Measurements from ENCODE around the gene GPC6.

Gene GPC6

GRCh38 chr13:93982179-93982918, 755.7 kb downstream of the GPC6 start:
- Histone ChIP-seq H3K36me3 (ENCODE audit: control insufficient read depth, insufficient read depth, low read length) (no peaks in the 10 kb centered on the region), H3K4me3 (ENCODE audit: extremely low read depth, insufficient read depth, low read length, poor library complexity, severe bottlenecking) (no peak overlapping the region), H3K27ac (ENCODE audit: low read depth, low read length, severe bottlenecking) (no peak overlapping the region), H3K9me3 (ENCODE audit: control insufficient read depth, low read length) (peaks cover 7% of the 10 kb centered on the region), H3K4me1 (ENCODE audit: control insufficient read depth, insufficient read depth, low read length, poor library complexity, severe bottlenecking) (no peaks in the 10 kb centered on the region)
- WGBS, 2 experiments (ENCODE audit: insufficient coverage in 2 of 2), result 80% methylated on average over 1 of the region's 5 CpGs; no CpG with 5 or more reads in 1 of the 2 experiments

- no peaks in the 10 kb centered on the region for H3K4me1 ChIP-seq (ENCODE audit: control insufficient read depth, insufficient read depth, low read length, poor library complexity, severe bottlenecking)
- H3K27ac ChIP-seq (ENCODE audit: low read depth, low read length, severe bottlenecking), result no peak overlapping the region
- no CpG with 5 or more reads among the region's 1 CpG for WGBS, 2 experiments (ENCODE audit: insufficient coverage in 2 of 2)
- H3K36me3 ChIP-seq (ENCODE audit: control insufficient read depth, insufficient read depth, low read length), result no peaks in the 10 kb centered on the region
- no peak overlapping the region for H3K4me3 ChIP-seq (ENCODE audit: extremely low read depth, insufficient read depth, low read length, poor library complexity, severe bottlenecking)
- H3K9me3 ChIP-seq (ENCODE audit: control insufficient read depth, low read length), result no peaks in the 10 kb centered on the region
These were observed 757.4 kb downstream of the GPC6 start for GRCh38 chr13:93984052-93984451.

GRCh38 chr13:93984876-93985275, 758.3 kb downstream of the GPC6 start:
- Histone ChIP-seq H3K36me3 (ENCODE audit: control insufficient read depth, insufficient read depth, low read length) (no peaks in the 10 kb centered on the region), H3K27ac (ENCODE audit: low read depth, low read length, severe bottlenecking) (no peak overlapping the region), H3K4me3 (ENCODE audit: extremely low read depth, insufficient read depth, low read length, poor library complexity, severe bottlenecking) (no peak overlapping the region), H3K4me1 (ENCODE audit: control insufficient read depth, insufficient read depth, low read length, poor library complexity, severe bottlenecking) (no peaks in the 10 kb centered on the region), H3K9me3 (ENCODE audit: control insufficient read depth, low read length) (no peaks in the 10 kb centered on the region)
- WGBS, 2 experiments (ENCODE audit: insufficient coverage in 2 of 2), result 81 to 85% methylated on average over 5 of the region's 5 CpGs

GRCh38 chr13:93987458-93987857, 760.9 kb downstream of the GPC6 start:
- no peaks in the 10 kb centered on the region for H3K36me3 ChIP-seq (ENCODE audit: control insufficient read depth, insufficient read depth, low read length)
- no peak overlapping the region for H3K27ac ChIP-seq (ENCODE audit: low read depth, low read length, severe bottlenecking)
- H3K4me3 ChIP-seq (ENCODE audit: extremely low read depth, insufficient read depth, low read length, poor library complexity, severe bottlenecking), result no peak overlapping the region
- H3K4me1 ChIP-seq (ENCODE audit: control insufficient read depth, insufficient read depth, low read length, poor library complexity, severe bottlenecking), result no peaks in the 10 kb centered on the region
- no peaks in the 10 kb centered on the region for H3K9me3 ChIP-seq (ENCODE audit: control insufficient read depth, low read length)

- Histone ChIP-seq H3K36me3 (ENCODE audit: control insufficient read depth, insufficient read depth, low read length) (no peaks in the 10 kb centered on the region), H3K9me3 (ENCODE audit: control insufficient read depth, low read length) (no peaks in the 10 kb centered on the region), H3K4me3 (ENCODE audit: extremely low read depth, insufficient read depth, low read length, poor library complexity, severe bottlenecking) (no peak overlapping the region)
These were observed 765.0 kb downstream of the GPC6 start for GRCh38 chr13:93991569-93991968.

DNA sequence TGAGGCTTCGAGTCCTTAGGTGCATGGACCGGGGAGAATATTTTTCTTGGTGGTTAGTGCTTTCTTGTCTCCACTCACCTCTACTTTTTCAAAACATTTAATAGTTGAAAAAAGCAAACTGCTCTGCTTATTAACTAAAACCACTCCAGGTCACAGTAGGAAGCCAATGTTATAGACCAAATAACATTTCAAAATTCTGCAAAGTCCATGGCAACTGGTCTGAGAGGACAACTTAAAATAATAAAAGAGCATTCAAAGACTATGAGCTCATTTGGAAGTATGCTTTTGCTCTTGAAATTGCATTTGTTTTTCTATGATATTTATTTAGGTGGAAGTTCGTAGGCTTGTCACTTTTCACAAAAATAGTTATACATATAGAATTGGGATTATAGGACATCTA, 769.9 kb downstream of the GPC6 start:
- Histone ChIP-seq H3K9me3 (ENCODE audit: control insufficient read depth, low read length) (no peaks in the 10 kb centered on the region), H3K4me1 (ENCODE audit: control insufficient read depth, insufficient read depth, low read length, poor library complexity, severe bottlenecking) (no peaks in the 10 kb centered on the region), H3K4me3 (ENCODE audit: extremely low read depth, insufficient read depth, low read length, poor library complexity, severe bottlenecking) (no peak overlapping the region), H3K27ac (ENCODE audit: low read depth, low read length, severe bottlenecking) (no peak overlapping the region), H3K36me3 (ENCODE audit: control insufficient read depth, insufficient read depth, low read length) (no peaks in the 10 kb centered on the region)
- WGBS, 2 experiments (ENCODE audit: insufficient coverage in 2 of 2), result 100% methylated on average over 1 of the region's 3 CpGs; no CpG with 5 or more reads in 1 of the 2 experiments

More at GRCh38 chr13:93991569-93991968, 765.0 kb downstream of the GPC6 start:
- Histone ChIP-seq H3K4me1 (ENCODE audit: control insufficient read depth, insufficient read depth, low read length, poor library complexity, severe bottlenecking) (no peaks in the 10 kb centered on the region), H3K27ac (ENCODE audit: low read depth, low read length, severe bottlenecking) (no peak overlapping the region)

GRCh38 chr13:94006296-94006695, 779.7 kb downstream of the GPC6 start:
- Histone ChIP-seq H3K27ac (ENCODE audit: low read depth, low read length, severe bottlenecking) (peak overlapping the region; percentile 13), H3K36me3 (ENCODE audit: control insufficient read depth, insufficient read depth, low read length) (no peaks in the 10 kb centered on the region)
- 92 to 96% methylated on average over 5 to 6 of the region's 6 CpGs for WGBS, 2 experiments (ENCODE audit: insufficient coverage in 2 of 2)

DNA sequence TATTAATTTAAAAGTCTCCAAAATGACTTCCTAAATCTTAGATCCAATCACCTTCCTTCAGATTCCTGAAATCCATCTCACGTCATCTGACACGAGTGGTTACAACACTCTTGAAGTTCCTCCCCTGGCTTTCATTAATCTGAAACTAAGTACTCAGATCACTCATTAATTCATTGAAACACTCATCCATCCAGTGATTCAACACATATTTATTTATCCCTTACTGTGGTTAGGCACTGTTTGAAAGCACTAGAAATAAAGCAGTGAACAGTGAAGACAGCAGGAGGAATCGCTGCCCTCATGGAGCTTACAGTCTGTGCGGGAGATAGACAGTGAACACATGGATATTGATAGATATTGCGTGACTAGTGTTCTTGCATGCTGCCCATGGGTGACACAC, 780.5 kb downstream of the GPC6 start:
- Histone ChIP-seq H3K9me3 (ENCODE audit: control insufficient read depth, low read length) (no peaks in the 10 kb centered on the region), H3K4me3 (ENCODE audit: extremely low read depth, insufficient read depth, low read length, poor library complexity, severe bottlenecking) (no peak overlapping the region), H3K4me1 (ENCODE audit: control insufficient read depth, insufficient read depth, low read length, poor library complexity, severe bottlenecking) (no peaks in the 10 kb centered on the region), H3K27ac (ENCODE audit: low read depth, low read length, severe bottlenecking) (no peak overlapping the region), H3K36me3 (ENCODE audit: control insufficient read depth, insufficient read depth, low read length) (no peaks in the 10 kb centered on the region)
- WGBS, 2 experiments (ENCODE audit: insufficient coverage in 2 of 2), result 97% methylated on average over 4 to 5 of the region's 5 CpGs

More at GRCh38 chr13:94006296-94006695, 779.7 kb downstream of the GPC6 start:
- Histone ChIP-seq H3K4me3 (ENCODE audit: extremely low read depth, insufficient read depth, low read length, poor library complexity, severe bottlenecking) (no peak overlapping the region), H3K9me3 (ENCODE audit: control insufficient read depth, low read length) (no peaks in the 10 kb centered on the region), H3K4me1 (ENCODE audit: control insufficient read depth, insufficient read depth, low read length, poor library complexity, severe bottlenecking) (no peaks in the 10 kb centered on the region)

GRCh38 chr13:94009701-94010100, 783.1 kb downstream of the GPC6 start:
- Histone ChIP-seq H3K4me3 (ENCODE audit: extremely low read depth, insufficient read depth, low read length, poor library complexity, severe bottlenecking) (no peak overlapping the region), H3K36me3 (ENCODE audit: control insufficient read depth, insufficient read depth, low read length) (no peaks in the 10 kb centered on the region), H3K4me1 (ENCODE audit: control insufficient read depth, insufficient read depth, low read length, poor library complexity, severe bottlenecking) (no peaks in the 10 kb centered on the region), H3K27ac (ENCODE audit: low read depth, low read length, severe bottlenecking) (no peak overlapping the region), H3K9me3 (ENCODE audit: control insufficient read depth, low read length) (no peaks in the 10 kb centered on the region)
- WGBS, 2 experiments (ENCODE audit: insufficient coverage in 2 of 2), result 80% methylated on average over 1 of the region's 4 CpGs; no CpG with 5 or more reads in 1 of the 2 experiments

GRCh38 chr13:94014461-94014860, 787.9 kb downstream of the GPC6 start:
- Histone ChIP-seq H3K9me3 (ENCODE audit: control insufficient read depth, low read length) (no peaks in the 10 kb centered on the region), H3K27ac (ENCODE audit: low read depth, low read length, severe bottlenecking) (no peak overlapping the region), H3K36me3 (ENCODE audit: control insufficient read depth, insufficient read depth, low read length) (no peaks in the 10 kb centered on the region), H3K4me3 (ENCODE audit: extremely low read depth, insufficient read depth, low read length, poor library complexity, severe bottlenecking) (no peak overlapping the region), H3K4me1 (ENCODE audit: control insufficient read depth, insufficient read depth, low read length, poor library complexity, severe bottlenecking) (no peaks in the 10 kb centered on the region)
- 100% methylated on average over 1 of the region's 2 CpGs; no CpG with 5 or more reads in 1 of the 2 experiments for WGBS, 2 experiments (ENCODE audit: insufficient coverage in 2 of 2)

GRCh38 chr13:94020426-94020825, 793.8 kb downstream of the GPC6 start:
- WGBS, 2 experiments (ENCODE audit: insufficient coverage in 2 of 2), result 71 to 84% methylated on average over 2 of the region's 2 CpGs
- Histone ChIP-seq H3K4me1 (ENCODE audit: control insufficient read depth, insufficient read depth, low read length, poor library complexity, severe bottlenecking) (peaks cover 2% of the 10 kb centered on the region), H3K4me3 (ENCODE audit: extremely low read depth, insufficient read depth, low read length, poor library complexity, severe bottlenecking) (no peak overlapping the region), H3K9me3 (ENCODE audit: control insufficient read depth, low read length) (no peaks in the 10 kb centered on the region), H3K36me3 (ENCODE audit: control insufficient read depth, insufficient read depth, low read length) (no peaks in the 10 kb centered on the region), H3K27ac (ENCODE audit: low read depth, low read length, severe bottlenecking) (no peak overlapping the region)
